Transverse colon (tissue), 4 donors: ENCODE data around the gene SPG21.

Experiments
- CTCF ChIP-seq, 5 experiments: fragments of 200-600 bp in 3 of 5; fragments of 450-650 bp in 2 of 5; sonication (generic) in 3 of 5; IDR thresholded peaks; 1 replicate in 2 of 5; 2 replicates in 3 of 5; pipeline ENCODE4 v1.5.1; 2016 to 2017; ENCODE audit warnings: antibody characterized with exemption in 5 of 5, inconsistent platforms in 3 of 5, mild to moderate bottlenecking in 2 of 5, moderate library complexity in 1 of 5
- EP300 ChIP-seq: sonication (generic); formaldehyde crosslinking; IDR thresholded peaks from one replicate; pipeline ENCODE4 v1.6.1; 2017; ENCODE audit warnings: antibody characterized with exemption, low read depth
- POLR2A ChIP-seq: fragments of 450-650 bp; IDR thresholded peaks from one replicate; pipeline ENCODE4 v1.6.1; 2016; ENCODE audit warnings: antibody characterized with exemption, mild to moderate bottlenecking, moderate library complexity
- POLR2AphosphoS5 ChIP-seq, 3 donors: sonication (generic); formaldehyde crosslinking; IDR thresholded peaks; one replicate each; pipeline ENCODE4 v1.6.1; 2016; ENCODE audit warnings: antibody characterized with exemption in 3 of 3

GRCh38 chr15:64979252-64979710, 10.4 kb downstream of the SPG21 start:
- TF ChIP-seq POLR2AphosphoS5 (IDR thresholded peaks at IDR 0.05) (no peak), POLR2A (no peak), CTCF (IDR thresholded peaks at IDR 0.05) (no peak), EP300 (no peak)
